Keratinocyte (primary cell): ENCODE data around the gene MICU2.

Source experiments
- EZH2 ChIP-seq: IDR thresholded peaks from one replicate; pipeline ENCODE4 v1.6.1; 2012; ENCODE audit warnings: inconsistent platforms, mild to moderate bottlenecking, low read length, moderate library complexity
- TF ChIP-seq, protein P1 (sequence below), 3 experiments: IDR thresholded peaks in 1 of 3; conservative IDR thresholded peaks in 1 of 3; optimal IDR thresholded peaks in 1 of 3; 2 replicates in 2 of 3; 3 replicates in 1 of 3; pipeline versions ENCODE3 to v1.5.1; 2011; ENCODE audit warnings: low read length in 3 of 3, mild to moderate bottlenecking in 3 of 3, moderate library complexity in 2 of 3, control low read depth in 1 of 3, inconsistent platforms in 1 of 3; ENCODE audit not compliant: insufficient read depth in 2 of 3; ENCODE audit errors: extremely low read depth in 1 of 3

- TF ChIP-seq, protein P1, sequence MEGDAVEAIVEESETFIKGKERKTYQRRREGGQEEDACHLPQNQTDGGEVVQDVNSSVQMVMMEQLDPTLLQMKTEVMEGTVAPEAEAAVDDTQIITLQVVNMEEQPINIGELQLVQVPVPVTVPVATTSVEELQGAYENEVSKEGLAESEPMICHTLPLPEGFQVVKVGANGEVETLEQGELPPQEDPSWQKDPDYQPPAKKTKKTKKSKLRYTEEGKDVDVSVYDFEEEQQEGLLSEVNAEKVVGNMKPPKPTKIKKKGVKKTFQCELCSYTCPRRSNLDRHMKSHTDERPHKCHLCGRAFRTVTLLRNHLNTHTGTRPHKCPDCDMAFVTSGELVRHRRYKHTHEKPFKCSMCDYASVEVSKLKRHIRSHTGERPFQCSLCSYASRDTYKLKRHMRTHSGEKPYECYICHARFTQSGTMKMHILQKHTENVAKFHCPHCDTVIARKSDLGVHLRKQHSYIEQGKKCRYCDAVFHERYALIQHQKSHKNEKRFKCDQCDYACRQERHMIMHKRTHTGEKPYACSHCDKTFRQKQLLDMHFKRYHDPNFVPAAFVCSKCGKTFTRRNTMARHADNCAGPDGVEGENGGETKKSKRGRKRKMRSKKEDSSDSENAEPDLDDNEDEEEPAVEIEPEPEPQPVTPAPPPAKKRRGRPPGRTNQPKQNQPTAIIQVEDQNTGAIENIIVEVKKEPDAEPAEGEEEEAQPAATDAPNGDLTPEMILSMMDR (optimal IDR thresholded peaks at IDR 0.05 in 1 of 3, IDR thresholded peaks at IDR 0.05 in 1 of 3, conservative IDR thresholded peaks at IDR 0.05 in 1 of 3; ENCODE audit: extremely low read depth in 1 of 3, insufficient read depth in 2 of 3, low read length in 3 of 3), result no peak
- TF ChIP-seq EZH2, result no peak
These were observed 142.8 kb downstream of the MICU2 start for GRCh38 chr13:21461131-21461530.
